ENCODE data around the gene CEP57L1.
"Not testable (repeated sequence)": the region's sequence is repeated elsewhere in the genome, so short reads cannot be mapped to it uniquely, and the experiment has no call there.

GRCh38 chr6:109148251-109148650 lies 52.9 kb downstream of the CEP57L1 start:
- not testable (repeated sequence) for TF ChIP-seq CTCF (IDR thresholded peaks at IDR 0.05); EZH2 (IDR thresholded peaks at IDR 0.05; ENCODE audit: borderline replicate concordance, insufficient read depth, low read depth, low read length, poor library complexity, severe bottlenecking)

Measured in B cell (primary cell).